T-cell (primary cell): Measurements from ENCODE around the gene STX8. TPM values are rescaled to one million over a fixed set of nuclear protein-coding genes. Genes with fewer than 3 reads are reported as not detected.

Source experiments
- ATAC-seq, 4 experiments: fragments of 200-7000 bp in 3 of 4; fragments of 150-1000 bp in 1 of 4; cut with Tn5 transposase; replicated peaks in 1 of 4; 1 replicate in 3 of 4; 2 replicates in 1 of 4; pipeline ENCODE4 v1.10.0; 2021; ENCODE audit warnings: moderate library complexity in 3 of 4, mild to moderate bottlenecking in 2 of 4, moderate number of reproducible peaks in 1 of 4
- CTCF ChIA-PET, 2 donors: fragments of 300-600 bp; sonication (Branson Sonifier 250); formaldehyde crosslinking; loops; one replicate each; lab custom pipeline; 2022; ENCODE audit warnings: antibody characterized with exemption in 2 of 2; lab: Charles Lee
- POLR2A ChIA-PET, 2 donors: fragments of 300-600 bp; sonication (Branson Sonifier 250); formaldehyde crosslinking; loops; one replicate each; lab custom pipeline; 2022; ENCODE audit warnings: antibody characterized with exemption in 2 of 2; lab: Charles Lee
- DNase-seq, 35 experiments: peaks; one replicate each; pipeline versions ENCODE4 v3.0.0 to v3.0.0-alpha.2; 2013 to 2023
- H3K27ac ChIP-seq: one replicate; pipeline ENCODE4 v1.5.1; 2013; ENCODE audit warnings: low read length
- H3K27me3 ChIP-seq, 2 experiments: replicated peaks in 1 of 2; 1 replicate in 1 of 2; 2 replicates in 1 of 2; pipeline versions ENCODE4 v1.6.1 to v1.7.0; 2013; ENCODE audit warnings: low read length in 1 of 2, mixed read lengths in 1 of 2; ENCODE audit not compliant: control insufficient read depth in 2 of 2, insufficient read depth in 2 of 2; ENCODE audit errors: extremely low read depth in 1 of 2
- H3K36me3 ChIP-seq, 2 donors: 1 replicate in 1 of 2; 2 replicates in 1 of 2; pipeline versions ENCODE4 v1.6.1 to v1.7.0; 2013; ENCODE audit warnings: low read length in 1 of 2; ENCODE audit not compliant: control insufficient read depth in 2 of 2, insufficient read depth in 1 of 2; ENCODE audit errors: extremely low read depth in 1 of 2
- H3K4me1 ChIP-seq, 2 experiments: 1 replicate in 1 of 2; 2 replicates in 1 of 2; pipeline versions ENCODE4 v1.6.1 to v1.7.0; 2013; ENCODE audit warnings: low read length in 2 of 2, mixed read lengths in 1 of 2; ENCODE audit not compliant: insufficient read depth in 2 of 2, control insufficient read depth in 1 of 2; ENCODE audit errors: extremely low read depth in 1 of 2
- H3K4me3 ChIP-seq, 2 donors: 1 replicate in 1 of 2; 2 replicates in 1 of 2; pipeline versions ENCODE4 v1.5.1 to v1.7.0; 2013; ENCODE audit warnings: mild to moderate bottlenecking in 2 of 2, low read length in 1 of 2, moderate library complexity in 1 of 2; ENCODE audit not compliant: control insufficient read depth in 1 of 2; ENCODE audit errors: extremely low read depth in 1 of 2
- H3K9me3 ChIP-seq: 2 replicates; pipeline ENCODE4 v1.7.0; 2013
- H3K27ac Mint-ChIP-seq, 2 donors: one replicate each; pipeline ENCODE4 v1.8.0; 2020 to 2021; ENCODE audit warnings: mild to moderate bottlenecking in 2 of 2, mixed read lengths in 2 of 2
- H3K27me3 Mint-ChIP-seq, 2 donors: one replicate each; pipeline ENCODE4 v1.8.0; 2021 to 2022; ENCODE audit warnings: mixed read lengths in 2 of 2
- H3K36me3 Mint-ChIP-seq: one replicate; pipeline ENCODE4 v1.8.0; 2021; ENCODE audit warnings: mixed read lengths
- H3K4me1 Mint-ChIP-seq, 3 donors: one replicate each; pipeline ENCODE4 v1.8.0; 2020 to 2022; ENCODE audit warnings: mixed read lengths in 3 of 3, mild to moderate bottlenecking in 1 of 3
- H3K4me3 Mint-ChIP-seq, 3 donors: one replicate each; pipeline ENCODE4 v1.8.0; 2020 to 2022; ENCODE audit warnings: mild to moderate bottlenecking in 3 of 3, mixed read lengths in 3 of 3, moderate library complexity in 3 of 3
- H3K9me3 Mint-ChIP-seq, 3 donors: one replicate each; pipeline ENCODE4 v1.8.0; 2020 to 2022; ENCODE audit warnings: mixed read lengths in 3 of 3
- WGBS: methylation state at CpG from one replicate; pipeline ENCODE4 v1.1.5; 2013; ENCODE audit warnings: missing lambda C conversion rate; ENCODE audit not compliant: insufficient coverage; 5-methylcytosine and 5-hydroxymethylcytosine counted together
- total RNA-seq, 35 experiments: library from RNA in 6 of 35; stranded (reverse) in 6 of 35; fragments of 120-200 nt in 1 of 35; gene quantifications; one replicate each; pipeline versions ENCODE4 v1.2.1 to v1.2.4 and lab custom pipeline; 2013 to 2026

The STX8 gene
- total RNA-seq, 5 donors from 2014 or later (not counting 1 experiment from before 2014, with no cell fraction given), result 34.1 to 65.2 (median 57.8) TPM

GRCh38 chr17:9432134-9432885, 143.3 kb downstream of the STX8 start:
- no peaks in the 10 kb centered on the region for H3K27me3 ChIP-seq
- no peaks in the 10 kb centered on the region for H3K4me1 ChIP-seq
- no peaks in the 10 kb centered on the region for H3K27me3 Mint-ChIP-seq
- 100% methylated on average over 1 of the region's 6 CpGs for WGBS
- H3K4me3 ChIP-seq, result no peak overlapping the region
- CTCF ChIA-PET, result interaction anchor here in 1 of 2 donors (0.6 kb wide), 1 partner anchor 21 kb away, joined by 4 read pairs; no protein-coding TSS in a partner anchor
- H3K9me3 ChIP-seq, result no peaks in the 10 kb centered on the region
- ATAC-seq, result no peak
- no peak overlapping the region for H3K27ac ChIP-seq
- peaks cover 10 to 23% (median 13%) of the 10 kb centered on the region in 3 donors for H3K4me1 Mint-ChIP-seq
- no peaks in the 10 kb centered on the region for H3K9me3 Mint-ChIP-seq
- H3K27ac Mint-ChIP-seq, result peak overlapping the region in 1 of 2 donors; percentile 17
- POLR2A ChIA-PET, result interaction anchor here in 1 of 2 donors (0.7 kb wide), 1 partner anchor 12 kb away, joined by 3 read pairs; no protein-coding TSS in a partner anchor
- no peaks in the 10 kb centered on the region for H3K36me3 ChIP-seq
- DNase-seq, result no peak
- no peak overlapping the region for H3K4me3 Mint-ChIP-seq
- H3K36me3 Mint-ChIP-seq, result peaks cover 33% of the 10 kb centered on the region

DNA sequence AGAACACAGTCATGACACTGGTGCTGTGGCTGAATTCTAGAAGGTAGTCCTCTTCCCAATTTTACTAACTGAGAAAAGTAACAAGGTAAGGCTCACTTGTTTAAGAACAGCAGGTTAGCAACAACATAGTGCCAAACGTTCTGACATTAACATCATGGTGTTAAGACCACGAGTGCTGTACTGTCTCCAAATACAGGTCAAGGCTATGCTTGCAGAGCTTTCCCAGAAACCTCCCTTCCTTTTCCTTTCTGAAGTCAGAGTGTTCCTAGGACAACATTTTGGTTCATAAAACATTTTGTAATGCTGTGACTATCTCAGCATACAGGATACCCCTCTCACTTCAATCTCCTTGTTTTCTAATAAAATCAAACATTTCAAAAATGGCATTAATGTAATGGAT, 144.0 kb downstream of the STX8 start:
- Mint-ChIP-seq H3K4me1 (peaks cover 10 to 23% (median 13%) of the 10 kb centered on the region in 3 donors), H3K36me3 (peaks cover 33% of the 10 kb centered on the region), H3K4me3 (no peak overlapping the region), H3K27me3 (no peaks in the 10 kb centered on the region), H3K9me3 (no peaks in the 10 kb centered on the region), H3K27ac (no peak overlapping the region)
- Histone ChIP-seq H3K9me3 (no peaks in the 10 kb centered on the region), H3K4me1 (no peaks in the 10 kb centered on the region), H3K27ac (no peak overlapping the region), H3K27me3 (no peaks in the 10 kb centered on the region), H3K36me3 (no peaks in the 10 kb centered on the region), H3K4me3 (no peak overlapping the region)
- ChIA-PET CTCF (interaction anchor here in 1 of 2 donors (0.6 kb wide), 1 partner anchor 22 kb away, joined by 4 read pairs; no protein-coding TSS in a partner anchor), POLR2A (no interaction called here)
- ATAC-seq, result no peak
- DNase-seq, result no peak
- WGBS, result 80% methylated on average over 2 of the region's 2 CpGs

DNA sequence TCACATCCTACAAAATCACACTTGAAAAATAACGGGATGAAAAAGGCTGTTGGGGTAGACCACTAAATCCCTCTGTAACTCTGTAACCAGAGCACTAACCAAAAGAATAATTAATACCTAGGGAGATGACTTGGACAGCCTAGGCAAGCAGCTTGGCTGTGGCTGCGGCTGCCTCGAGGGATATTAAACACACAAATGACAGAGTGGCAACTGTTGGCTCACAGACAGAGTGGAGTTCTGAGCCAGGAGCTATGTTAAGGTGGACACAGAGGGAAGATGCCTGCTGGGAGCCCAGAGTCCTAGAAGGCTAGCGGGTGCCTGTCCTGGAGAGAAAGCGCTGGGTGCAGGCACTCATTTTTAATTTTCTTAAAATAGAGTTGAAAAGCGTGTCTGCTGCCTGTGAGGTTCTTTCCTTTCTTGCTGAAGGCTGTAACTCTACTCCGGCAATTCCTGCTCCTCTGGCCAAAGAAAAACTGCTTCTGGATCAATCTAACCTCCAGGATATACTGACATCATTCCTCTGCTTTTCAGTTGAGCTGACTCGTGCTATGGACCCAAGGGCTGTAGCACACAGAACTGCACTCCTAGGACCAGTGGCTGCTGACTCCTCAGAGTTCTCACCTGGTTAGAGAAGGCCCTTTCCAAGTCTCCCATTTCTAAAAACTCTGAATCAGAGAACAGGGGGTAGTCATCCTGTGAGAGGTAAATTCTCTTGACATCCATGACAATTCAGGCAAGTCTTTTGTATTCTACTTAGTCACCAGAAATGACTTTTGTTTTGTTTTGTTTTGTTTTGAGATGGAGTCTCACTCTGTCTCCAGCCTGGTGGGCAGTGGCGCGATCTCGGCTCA, 147.9 kb downstream of the STX8 start:
- CTCF ChIA-PET, result no interaction called here
- no peaks in the 10 kb centered on the region for H3K27me3 Mint-ChIP-seq
- H3K27me3 ChIP-seq, result no peaks in the 10 kb centered on the region
- ATAC-seq, result no peak
- no peak for DNase-seq
- WGBS, result 98% methylated on average over 7 of the region's 11 CpGs
- no peak overlapping the region for H3K4me3 ChIP-seq
- H3K4me3 Mint-ChIP-seq, result no peak overlapping the region
- H3K36me3 ChIP-seq, result no peaks in the 10 kb centered on the region
- H3K4me1 ChIP-seq, result no peaks in the 10 kb centered on the region
- no peak overlapping the region for H3K27ac ChIP-seq
- H3K27ac Mint-ChIP-seq, result no peak overlapping the region
- no peaks in the 10 kb centered on the region for H3K9me3 Mint-ChIP-seq
- peaks cover under 1 to 4% (median 4%) of the 10 kb centered on the region in 3 donors for H3K4me1 Mint-ChIP-seq
- POLR2A ChIA-PET, result no interaction called here
- H3K36me3 Mint-ChIP-seq, result peaks cover 35% of the 10 kb centered on the region
- H3K9me3 ChIP-seq, result no peaks in the 10 kb centered on the region

DNA sequence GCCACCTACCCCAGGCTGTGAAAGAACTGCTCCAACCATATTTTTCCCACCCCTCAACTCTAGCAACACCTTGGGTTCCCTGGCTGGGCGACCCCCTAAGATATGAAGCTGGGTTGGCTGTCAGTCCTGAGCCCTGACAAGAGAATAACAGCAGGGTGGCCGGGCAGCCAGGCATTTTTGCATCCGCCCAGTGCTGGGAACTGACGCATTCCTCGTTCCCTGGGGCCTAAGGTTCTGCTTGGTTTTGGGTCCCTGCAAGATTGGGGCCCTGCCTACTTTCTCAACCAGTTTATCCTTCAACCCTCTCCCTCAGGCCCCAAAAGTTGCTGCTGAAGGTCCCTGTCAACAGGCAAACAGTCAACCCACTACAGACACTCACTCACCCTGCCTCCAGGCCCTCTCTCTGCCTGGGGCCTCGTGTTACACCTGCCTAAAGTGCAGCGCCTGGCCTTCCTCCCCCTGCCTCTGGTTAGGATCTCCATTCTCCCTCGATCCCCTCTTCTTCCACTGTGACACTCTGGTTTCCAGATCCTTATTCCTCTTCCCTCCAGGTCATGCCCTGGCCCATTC, 151.5 kb downstream of the STX8 start:
- Mint-ChIP-seq H3K27ac (no peak overlapping the region), H3K27me3 (no peaks in the 10 kb centered on the region), H3K36me3 (peaks cover 59% of the 10 kb centered on the region), H3K9me3 (no peaks in the 10 kb centered on the region), H3K4me3 (no peak overlapping the region), H3K4me1 (no peaks in the 10 kb centered on the region)
- no peaks in the 10 kb centered on the region for H3K4me1 ChIP-seq
- H3K9me3 ChIP-seq, result no peaks in the 10 kb centered on the region
- WGBS, result 97% methylated on average over 6 of the region's 8 CpGs
- H3K27me3 ChIP-seq, result no peaks in the 10 kb centered on the region
- ChIA-PET POLR2A (no interaction called here), CTCF (no interaction called here)
- ATAC-seq (no peak), DNase-seq (no peak)
- H3K27ac ChIP-seq, result no peak overlapping the region
- H3K36me3 ChIP-seq, result no peaks in the 10 kb centered on the region
- no peak overlapping the region for H3K4me3 ChIP-seq

GRCh38 chr17:9421525-9421924, 154.1 kb downstream of the STX8 start:
- no peaks in the 10 kb centered on the region for H3K4me1 ChIP-seq
- no peak overlapping the region for H3K4me3 ChIP-seq
- no peaks in the 10 kb centered on the region for H3K27me3 ChIP-seq
- Mint-ChIP-seq H3K4me1 (no peaks in the 10 kb centered on the region), H3K27me3 (no peaks in the 10 kb centered on the region), H3K9me3 (no peaks in the 10 kb centered on the region), H3K36me3 (peaks cover 53% of the 10 kb centered on the region), H3K27ac (no peak overlapping the region), H3K4me3 (no peak overlapping the region)
- H3K27ac ChIP-seq, result no peak overlapping the region
- H3K9me3 ChIP-seq, result no peaks in the 10 kb centered on the region
- ATAC-seq (no peak), DNase-seq (no peak)
- ChIA-PET POLR2A (no interaction called here), CTCF (no interaction called here)
- H3K36me3 ChIP-seq, result no peaks in the 10 kb centered on the region
- WGBS, result 88% methylated on average over 1 of the region's 4 CpGs

- Mint-ChIP-seq H3K27me3 (no peaks in the 10 kb centered on the region), H3K4me3 (no peak overlapping the region), H3K36me3 (peaks cover 57% of the 10 kb centered on the region), H3K9me3 (peaks cover 0 to 4% (median 0%) of the 10 kb centered on the region in 3 donors), H3K4me1 (peaks cover 0 to 3% (median 0%) of the 10 kb centered on the region in 3 donors), H3K27ac (no peak overlapping the region)
- Histone ChIP-seq H3K4me3 (no peak overlapping the region), H3K9me3 (no peaks in the 10 kb centered on the region), H3K4me1 (no peaks in the 10 kb centered on the region), H3K27me3 (no peaks in the 10 kb centered on the region), H3K36me3 (no peaks in the 10 kb centered on the region), H3K27ac (no peak overlapping the region)
- ATAC-seq (no peak), DNase-seq (no peak)
- WGBS, result 100% methylated on average over 7 of the region's 10 CpGs
- POLR2A ChIA-PET, result no interaction called here
- CTCF ChIA-PET, result no interaction called here
Observed at GRCh38 chr17:9419932-9420453, 155.6 kb downstream of the STX8 start.
